Raji (cell line): Measurements from ENCODE around the gene ASAP3.

Experiments
- POLR2A ChIP-seq: IDR thresholded peaks from 2 replicates; pipeline ENCODE4 v1.6.1; 2011; ENCODE audit warnings: low read depth, low read length, control low read depth; ENCODE audit not compliant: insufficient read depth

The ASAP3 gene

GRCh38 chr1:23405946-23406345 is 78.0 kb downstream of the ASAP3 start:
- TF ChIP-seq POLR2A = no peak

DNA sequence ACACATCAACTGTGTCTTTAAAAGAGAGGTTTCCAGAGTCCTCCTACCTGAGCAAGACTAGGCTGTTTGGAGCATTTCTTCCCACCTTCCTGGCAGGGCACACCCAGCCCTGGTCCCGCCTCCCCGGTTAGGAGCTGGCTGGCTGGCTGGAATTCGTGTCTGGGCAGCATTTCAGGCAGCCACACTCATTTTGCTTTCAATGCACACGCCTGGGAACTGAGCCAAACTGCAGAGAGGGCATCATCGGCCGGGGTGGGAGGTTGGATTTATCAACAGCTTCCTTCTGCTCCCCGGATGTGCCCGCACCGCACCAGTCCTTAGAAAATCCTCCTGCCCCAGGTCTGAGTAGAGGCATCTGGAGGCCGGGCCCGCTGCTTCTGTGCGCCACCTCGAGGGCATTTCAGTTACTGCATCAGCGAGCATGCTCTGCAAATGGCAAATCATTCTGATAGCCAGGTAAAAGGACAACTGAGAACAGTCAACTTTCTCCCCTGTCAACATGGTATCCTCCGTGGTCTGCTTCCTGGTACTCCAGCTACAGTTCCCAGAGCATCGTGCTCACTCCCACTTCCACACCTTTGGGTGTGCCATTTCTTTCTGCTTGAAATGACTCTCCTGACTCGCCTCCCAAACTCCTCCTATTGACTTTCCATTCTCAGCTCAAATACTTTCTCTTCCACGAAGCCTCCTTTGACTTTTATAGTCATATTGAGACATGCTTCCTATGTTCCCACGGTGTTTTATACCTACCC is 80.1 kb downstream of the ASAP3 start:
- TF ChIP-seq POLR2A = no peak

GRCh38 chr1:23403355-23403734 is 80.6 kb downstream of the ASAP3 start:
- TF ChIP-seq POLR2A = no peak

- TF ChIP-seq POLR2A = no peak
Observed at GRCh38 chr1:23403038-23403336, 81.0 kb downstream of the ASAP3 start.

- no peak for TF ChIP-seq POLR2A
Observed at GRCh38 chr1:23402286-23403037, 81.5 kb downstream of the ASAP3 start.

- TF ChIP-seq POLR2A = no peak
Observed at GRCh38 chr1:23401313-23401712, 82.7 kb downstream of the ASAP3 start.

GRCh38 chr1:23400324-23401114 is 83.5 kb downstream of the ASAP3 start:
- TF ChIP-seq POLR2A = no peak

GRCh38 chr1:23399229-23399628 is 84.8 kb downstream of the ASAP3 start:
- TF ChIP-seq POLR2A = no peak

- no peak for TF ChIP-seq POLR2A
Observed at GRCh38 chr1:23397908-23398307, 86.1 kb downstream of the ASAP3 start.

DNA sequence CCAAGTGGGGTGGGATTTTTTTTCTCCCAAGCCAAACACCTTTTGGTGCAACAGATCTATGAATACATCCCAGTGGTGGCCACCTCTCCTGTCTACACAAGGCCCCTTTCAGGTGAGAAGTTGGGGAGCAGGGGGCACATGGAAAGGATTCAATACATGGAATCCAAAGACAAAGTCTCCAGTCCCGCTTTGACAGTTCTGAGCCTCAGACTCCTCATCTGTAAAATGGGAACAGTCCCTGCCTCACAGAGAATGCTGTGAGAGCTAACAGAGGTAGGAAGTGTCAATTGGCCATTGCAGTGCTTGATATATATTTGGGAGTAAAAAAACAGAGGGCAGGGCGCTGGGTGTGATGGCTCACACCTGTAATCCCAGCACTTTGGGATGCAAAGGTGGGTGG is 87.6 kb downstream of the ASAP3 start:
- no peak for TF ChIP-seq POLR2A

GRCh38 chr1:23395849-23396248 is 88.1 kb downstream of the ASAP3 start:
- no peak for TF ChIP-seq POLR2A

- TF ChIP-seq POLR2A = no peak
Observed at GRCh38 chr1:23395154-23395724, 88.7 kb downstream of the ASAP3 start.

GRCh38 chr1:23394684-23395083 is 89.3 kb downstream of the ASAP3 start:
- TF ChIP-seq POLR2A = no peak

DNA sequence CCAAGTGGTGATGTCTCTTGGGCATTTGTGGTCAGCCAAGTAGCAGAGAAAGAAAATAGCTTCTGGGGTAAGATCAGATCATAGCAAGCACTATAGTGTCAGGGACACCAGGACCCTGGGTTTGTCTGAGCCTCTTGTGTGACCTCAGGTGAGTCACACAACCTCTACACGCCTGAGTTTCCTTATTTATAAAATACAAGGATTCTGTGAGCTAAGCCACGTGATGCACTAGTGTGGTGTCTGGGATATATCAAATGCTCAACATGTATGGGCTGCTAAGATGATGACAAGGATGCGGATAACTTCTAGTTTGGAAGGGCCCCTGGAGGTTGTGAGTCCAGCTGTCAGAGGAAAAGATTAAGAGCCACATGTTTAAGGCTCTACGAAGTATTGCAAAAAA is 89.8 kb downstream of the ASAP3 start:
- TF ChIP-seq POLR2A = no peak

DNA sequence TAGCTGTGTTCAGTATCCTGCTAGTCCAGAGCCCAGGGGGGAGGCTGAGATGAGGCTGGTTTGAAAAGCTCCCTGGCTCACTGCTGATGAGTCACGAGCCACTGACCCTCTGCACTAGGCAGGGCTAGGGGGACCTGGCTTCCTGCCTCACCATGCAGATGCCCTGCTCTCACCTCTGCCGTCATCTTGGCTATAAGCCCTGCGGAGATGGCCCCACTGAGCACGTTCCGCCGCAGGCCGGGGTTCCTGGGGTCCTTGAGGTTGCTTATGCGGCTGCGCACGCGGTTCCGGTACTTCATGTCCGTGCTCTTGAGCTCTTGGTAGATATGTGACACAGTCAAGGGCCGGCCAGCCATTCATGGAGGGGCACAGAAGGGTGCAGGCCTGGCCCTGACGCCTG is 90.3 kb downstream of the ASAP3 start:
- no peak for TF ChIP-seq POLR2A
